Measurements from ENCODE around the gene MAPRE2.

MAPRE2 gene

DNA sequence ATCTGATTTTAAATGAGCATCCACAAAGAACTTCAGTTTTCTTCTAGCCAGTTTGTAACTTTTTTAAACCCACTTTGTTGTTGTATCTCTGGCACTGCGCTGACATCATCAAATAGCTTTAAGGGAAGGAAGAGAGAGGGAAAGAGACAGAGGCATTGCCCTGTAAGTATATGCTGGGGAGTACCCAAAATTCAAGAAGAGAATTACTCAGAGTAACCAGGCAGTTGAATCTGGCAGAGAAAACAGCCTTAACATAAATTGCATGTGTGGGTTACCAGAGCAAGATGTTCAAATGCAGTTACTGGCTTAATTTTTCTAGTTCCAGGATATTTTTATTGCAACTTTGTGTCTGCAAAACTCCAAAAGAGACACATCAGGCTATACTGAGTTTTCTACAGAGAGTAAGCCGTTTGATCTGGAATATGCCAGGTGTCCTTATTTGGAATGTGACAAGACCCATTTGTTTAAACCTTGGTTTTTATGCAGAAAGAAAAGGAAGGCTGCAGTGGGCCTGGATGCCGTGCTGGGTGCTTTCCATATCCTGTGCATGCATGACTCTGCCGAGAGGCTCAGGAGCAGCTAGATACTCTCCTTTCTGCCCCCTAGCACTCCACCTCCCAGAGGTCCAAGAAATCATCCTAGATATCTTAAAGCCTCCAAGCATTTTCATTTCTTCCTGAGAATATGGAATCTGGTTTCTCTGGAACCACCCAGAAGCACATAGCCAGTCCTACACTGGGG is 93.7 kb downstream of the MAPRE2 start:
- no peak for TF ChIP-seq EZH2phosphoT487 (IDR thresholded peaks at IDR 0.05; ENCODE audit: borderline replicate concordance, low read length)
- TF ChIP-seq, protein P1, sequence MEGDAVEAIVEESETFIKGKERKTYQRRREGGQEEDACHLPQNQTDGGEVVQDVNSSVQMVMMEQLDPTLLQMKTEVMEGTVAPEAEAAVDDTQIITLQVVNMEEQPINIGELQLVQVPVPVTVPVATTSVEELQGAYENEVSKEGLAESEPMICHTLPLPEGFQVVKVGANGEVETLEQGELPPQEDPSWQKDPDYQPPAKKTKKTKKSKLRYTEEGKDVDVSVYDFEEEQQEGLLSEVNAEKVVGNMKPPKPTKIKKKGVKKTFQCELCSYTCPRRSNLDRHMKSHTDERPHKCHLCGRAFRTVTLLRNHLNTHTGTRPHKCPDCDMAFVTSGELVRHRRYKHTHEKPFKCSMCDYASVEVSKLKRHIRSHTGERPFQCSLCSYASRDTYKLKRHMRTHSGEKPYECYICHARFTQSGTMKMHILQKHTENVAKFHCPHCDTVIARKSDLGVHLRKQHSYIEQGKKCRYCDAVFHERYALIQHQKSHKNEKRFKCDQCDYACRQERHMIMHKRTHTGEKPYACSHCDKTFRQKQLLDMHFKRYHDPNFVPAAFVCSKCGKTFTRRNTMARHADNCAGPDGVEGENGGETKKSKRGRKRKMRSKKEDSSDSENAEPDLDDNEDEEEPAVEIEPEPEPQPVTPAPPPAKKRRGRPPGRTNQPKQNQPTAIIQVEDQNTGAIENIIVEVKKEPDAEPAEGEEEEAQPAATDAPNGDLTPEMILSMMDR (IDR thresholded peaks at IDR 0.05; ENCODE audit: low read depth, low read length, poor library complexity, severe bottlenecking), result no peak
- Histone ChIP-seq H3K27ac (ENCODE audit: low read depth, low read length) (no peak overlapping the region), H3K79me2 (ENCODE audit: control insufficient read depth, low read length) (no peaks in the 10 kb centered on the region), H3K4me1 (ENCODE audit: control insufficient read depth, low read length) (peaks cover 41% of the 10 kb centered on the region), H3F3A (ENCODE audit: control insufficient read depth, insufficient read depth) (no peaks in the 10 kb centered on the region), H3K9me2 (replicated peaks; ENCODE audit: control insufficient read depth, low read length) (no peaks in the 10 kb centered on the region), H4K20me1 (ENCODE audit: control insufficient read depth, insufficient read depth, low read depth, low read length) (no peaks in the 10 kb centered on the region), H3K27me3 (ENCODE audit: control insufficient read depth, low read length) (no peaks in the 10 kb centered on the region), H3K36me3 (ENCODE audit: control insufficient read depth, low read length) (peaks cover 80% of the 10 kb centered on the region), H3K9me3 (ENCODE audit: control insufficient read depth, insufficient read depth, low read length) (no peaks in the 10 kb centered on the region), H3K4me2 (ENCODE audit: low read length) (no peak overlapping the region), H3K4me3 (ENCODE audit: low read length) (no peak overlapping the region)

DNA sequence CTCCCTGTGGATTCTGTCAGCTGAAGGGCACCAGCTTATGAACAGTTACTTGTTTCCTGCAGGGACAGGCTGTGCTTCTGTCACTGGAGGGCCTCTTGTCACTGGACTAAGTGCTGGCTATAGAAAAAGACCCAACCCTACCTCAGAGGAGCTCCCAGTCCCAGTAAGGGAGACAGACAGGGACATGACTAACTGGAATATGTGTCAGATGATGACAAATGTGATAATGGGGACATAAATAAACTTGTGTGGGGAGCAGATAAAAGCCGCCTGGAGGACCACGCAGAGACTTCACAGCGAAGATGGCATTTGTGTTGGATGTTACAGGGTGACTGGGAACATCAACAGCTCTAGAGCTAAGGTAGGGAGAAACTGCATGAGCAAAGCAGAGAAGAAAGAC is 95.0 kb downstream of the MAPRE2 start:
- H3K4me1 ChIP-seq (ENCODE audit: control insufficient read depth, low read length), result peaks cover 49% of the 10 kb centered on the region
- peaks cover 78% of the 10 kb centered on the region for H3K36me3 ChIP-seq (ENCODE audit: control insufficient read depth, low read length)
- H3K4me3 ChIP-seq (ENCODE audit: low read length), result no peak overlapping the region
- no peaks in the 10 kb centered on the region for H3K9me3 ChIP-seq (ENCODE audit: control insufficient read depth, insufficient read depth, low read length)
- no peak for TF ChIP-seq EZH2phosphoT487 (IDR thresholded peaks at IDR 0.05; ENCODE audit: borderline replicate concordance, low read length)
- TF ChIP-seq, protein P1 (IDR thresholded peaks at IDR 0.05; ENCODE audit: low read depth, low read length, poor library complexity, severe bottlenecking), result no peak
- no peak overlapping the region for H3K4me2 ChIP-seq (ENCODE audit: low read length)
- H3F3A ChIP-seq (ENCODE audit: control insufficient read depth, insufficient read depth), result peaks cover under 1% of the 10 kb centered on the region; the same call in 1 of the 2 replicates
- H3K9me2 ChIP-seq (replicated peaks; ENCODE audit: control insufficient read depth, low read length), result no peaks in the 10 kb centered on the region
- H4K20me1 ChIP-seq (ENCODE audit: control insufficient read depth, insufficient read depth, low read depth, low read length), result no peaks in the 10 kb centered on the region
- no peaks in the 10 kb centered on the region for H3K27me3 ChIP-seq (ENCODE audit: control insufficient read depth, low read length)
- no peaks in the 10 kb centered on the region for H3K79me2 ChIP-seq (ENCODE audit: control insufficient read depth, low read length)
- no peak overlapping the region for H3K27ac ChIP-seq (ENCODE audit: low read depth, low read length)

DNA sequence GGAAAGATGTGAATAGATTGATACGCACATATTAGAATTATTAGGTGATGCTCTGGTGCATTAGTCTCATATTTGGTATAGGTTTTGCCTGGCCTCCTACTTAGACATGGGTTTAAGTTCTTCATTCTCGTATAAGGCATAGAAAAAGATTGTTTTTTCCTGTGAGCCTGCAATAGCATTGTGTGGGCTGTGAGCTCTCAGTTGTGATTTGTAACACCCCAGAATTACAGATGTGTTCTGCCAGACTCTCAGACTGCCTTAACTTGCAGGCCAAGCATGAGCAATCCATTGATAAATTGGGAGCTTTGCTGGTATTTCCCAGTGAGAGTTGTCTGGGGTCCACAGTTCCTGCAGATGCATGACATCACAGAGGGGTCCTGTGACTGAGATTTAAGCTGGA is 95.7 kb downstream of the MAPRE2 start:
- no peaks in the 10 kb centered on the region for H4K20me1 ChIP-seq (ENCODE audit: control insufficient read depth, insufficient read depth, low read depth, low read length)
- H3K4me2 ChIP-seq (ENCODE audit: low read length), result no peak overlapping the region
- no peaks in the 10 kb centered on the region for H3K79me2 ChIP-seq (ENCODE audit: control insufficient read depth, low read length)
- no peaks in the 10 kb centered on the region for H3K9me3 ChIP-seq (ENCODE audit: control insufficient read depth, insufficient read depth, low read length)
- H3F3A ChIP-seq (ENCODE audit: control insufficient read depth, insufficient read depth), result peaks cover 7% of the 10 kb centered on the region
- H3K4me1 ChIP-seq (ENCODE audit: control insufficient read depth, low read length), result peaks cover 56% of the 10 kb centered on the region
- peaks cover 72% of the 10 kb centered on the region for H3K36me3 ChIP-seq (ENCODE audit: control insufficient read depth, low read length)
- no peak overlapping the region for H3K27ac ChIP-seq (ENCODE audit: low read depth, low read length)
- TF ChIP-seq, protein P1 (IDR thresholded peaks at IDR 0.05; ENCODE audit: low read depth, low read length, poor library complexity, severe bottlenecking), result no peak
- TF ChIP-seq EZH2phosphoT487 (IDR thresholded peaks at IDR 0.05; ENCODE audit: borderline replicate concordance, low read length), result no peak
- H3K27me3 ChIP-seq (ENCODE audit: control insufficient read depth, low read length), result no peaks in the 10 kb centered on the region
- no peaks in the 10 kb centered on the region for H3K9me2 ChIP-seq (replicated peaks; ENCODE audit: control insufficient read depth, low read length)
- H3K4me3 ChIP-seq (ENCODE audit: low read length), result no peak overlapping the region
